Measurements from ENCODE around the gene LRRC8E.
"Not testable (repeated sequence)": the region's sequence is repeated elsewhere in the genome, so short reads cannot be mapped to it uniquely, and the experiment has no call there.

Gene LRRC8E

DNA sequence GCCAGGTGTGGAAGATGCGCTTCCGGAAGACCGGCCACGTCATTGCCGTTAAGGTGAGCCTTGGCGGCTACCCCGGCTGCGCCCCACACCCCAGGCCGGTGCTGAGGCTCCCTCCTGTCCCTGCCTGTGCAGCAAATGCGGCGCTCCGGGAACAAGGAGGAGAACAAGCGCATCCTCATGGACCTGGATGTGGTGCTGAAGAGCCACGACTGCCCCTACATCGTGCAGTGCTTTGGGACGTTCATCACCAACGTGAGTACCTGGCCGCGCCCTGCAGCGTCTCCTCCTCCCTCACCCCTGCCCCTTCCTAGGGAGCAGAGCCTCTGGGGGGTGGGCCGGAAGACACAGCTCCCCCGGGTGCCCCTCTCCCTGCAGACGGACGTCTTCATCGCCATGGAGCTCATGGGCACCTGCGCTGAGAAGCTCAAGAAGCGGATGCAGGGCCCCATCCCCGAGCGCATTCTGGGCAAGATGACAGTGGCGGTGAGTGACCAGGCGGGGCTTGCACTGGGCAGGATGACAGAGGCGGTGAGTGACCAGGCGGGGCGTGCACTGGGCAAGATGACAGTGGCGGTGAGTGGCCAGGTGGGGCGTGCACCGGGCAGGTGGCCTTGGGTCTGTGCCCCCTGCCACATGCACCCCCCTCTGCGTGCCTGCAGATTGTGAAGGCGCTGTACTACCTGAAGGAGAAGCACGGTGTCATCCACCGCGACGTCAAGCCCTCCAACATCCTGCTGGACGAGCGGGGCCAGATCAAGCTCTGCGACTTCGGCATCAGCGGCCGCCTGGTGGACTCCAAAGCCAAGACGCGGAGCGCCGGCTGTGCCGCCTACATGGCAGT is 22.2 kb downstream of the LRRC8E start:
- DNase-seq, result no peak

GRCh38 chr19:7911508-7912143 is 23.3 kb downstream of the LRRC8E start:
- DNase-seq, result no peak

GRCh38 chr19:7912144-7912696 is 23.9 kb downstream of the LRRC8E start:
- no peak for DNase-seq

DNA sequence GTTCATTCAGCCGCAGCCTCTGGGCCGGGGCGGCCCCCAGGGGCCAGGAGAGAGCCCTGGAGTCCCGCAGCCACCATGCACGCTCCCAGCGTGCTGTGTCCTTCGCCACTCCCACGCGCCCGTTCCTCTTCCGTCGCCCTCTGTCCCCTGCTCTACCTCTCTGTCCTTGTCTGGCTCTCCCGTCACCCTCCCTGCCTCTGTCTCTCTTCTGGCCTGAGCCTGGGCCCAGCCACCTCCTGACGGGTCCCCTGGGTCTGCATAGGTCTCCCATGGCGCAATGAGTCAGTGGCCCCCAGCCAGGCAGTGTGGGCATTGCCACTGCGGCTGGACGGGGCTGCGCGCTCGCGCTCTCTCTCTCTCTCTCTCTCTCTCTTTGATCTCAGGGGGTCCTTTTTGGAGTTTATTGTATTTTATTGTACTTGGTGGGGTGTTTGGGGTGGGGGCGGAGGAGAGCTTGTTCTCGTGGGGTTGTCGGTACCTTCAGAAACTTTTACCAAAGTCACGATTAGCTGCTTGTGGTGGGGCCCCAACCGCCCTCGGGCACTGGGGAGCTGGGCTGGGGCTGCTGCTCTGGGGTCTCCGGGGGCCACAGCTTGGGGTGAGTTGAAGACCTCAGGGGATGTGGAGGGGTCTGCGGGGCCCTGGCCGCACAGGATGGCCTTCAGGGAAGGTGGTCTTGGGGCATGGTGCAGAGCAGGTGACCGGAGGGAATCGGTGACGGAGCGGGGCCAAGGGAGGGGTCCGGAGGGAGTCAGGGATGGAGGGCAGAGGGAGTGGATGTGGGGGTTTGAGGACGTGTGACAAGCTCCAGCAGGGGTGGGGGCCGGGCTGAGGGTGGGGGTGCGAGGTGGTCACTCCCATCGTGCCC is 24.6 kb downstream of the LRRC8E start:
- DNase-seq, result no peak

GRCh38 chr19:7913652-7914051 is 25.3 kb downstream of the LRRC8E start:
- DNase-seq, result no peak

- DNase-seq, result no peak
Observed at GRCh38 chr19:7914099-7914498, 25.8 kb downstream of the LRRC8E start.

DNA sequence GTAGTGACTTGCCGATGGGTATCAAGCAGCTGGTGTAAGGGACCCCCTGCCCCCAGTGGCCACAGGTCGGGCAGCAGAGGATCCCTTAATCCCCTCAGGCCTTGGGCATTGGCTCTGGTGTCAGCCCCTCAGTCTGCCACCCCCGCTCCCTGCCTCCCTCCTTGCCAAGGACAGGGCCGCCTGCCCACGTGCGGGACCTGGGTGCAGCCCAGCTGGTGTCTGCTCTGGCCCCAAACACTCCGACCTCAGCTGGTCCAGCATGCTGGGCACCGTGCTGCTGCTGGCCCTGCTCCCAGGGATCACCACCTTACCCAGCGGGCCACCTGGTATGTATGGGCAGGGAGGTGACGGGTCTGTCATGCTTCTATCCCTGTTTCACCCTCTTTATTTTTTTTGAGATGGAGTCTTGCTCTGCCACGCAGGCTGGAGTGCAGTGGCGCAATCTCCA is 26.3 kb downstream of the LRRC8E start, which contains the start of gene TGFBR3L:
TGFBR3L (plus strand) TSS at position 233 of the 448 bp plus-strand sequence.
- peak; percentile 20 for DNase-seq

DNA sequence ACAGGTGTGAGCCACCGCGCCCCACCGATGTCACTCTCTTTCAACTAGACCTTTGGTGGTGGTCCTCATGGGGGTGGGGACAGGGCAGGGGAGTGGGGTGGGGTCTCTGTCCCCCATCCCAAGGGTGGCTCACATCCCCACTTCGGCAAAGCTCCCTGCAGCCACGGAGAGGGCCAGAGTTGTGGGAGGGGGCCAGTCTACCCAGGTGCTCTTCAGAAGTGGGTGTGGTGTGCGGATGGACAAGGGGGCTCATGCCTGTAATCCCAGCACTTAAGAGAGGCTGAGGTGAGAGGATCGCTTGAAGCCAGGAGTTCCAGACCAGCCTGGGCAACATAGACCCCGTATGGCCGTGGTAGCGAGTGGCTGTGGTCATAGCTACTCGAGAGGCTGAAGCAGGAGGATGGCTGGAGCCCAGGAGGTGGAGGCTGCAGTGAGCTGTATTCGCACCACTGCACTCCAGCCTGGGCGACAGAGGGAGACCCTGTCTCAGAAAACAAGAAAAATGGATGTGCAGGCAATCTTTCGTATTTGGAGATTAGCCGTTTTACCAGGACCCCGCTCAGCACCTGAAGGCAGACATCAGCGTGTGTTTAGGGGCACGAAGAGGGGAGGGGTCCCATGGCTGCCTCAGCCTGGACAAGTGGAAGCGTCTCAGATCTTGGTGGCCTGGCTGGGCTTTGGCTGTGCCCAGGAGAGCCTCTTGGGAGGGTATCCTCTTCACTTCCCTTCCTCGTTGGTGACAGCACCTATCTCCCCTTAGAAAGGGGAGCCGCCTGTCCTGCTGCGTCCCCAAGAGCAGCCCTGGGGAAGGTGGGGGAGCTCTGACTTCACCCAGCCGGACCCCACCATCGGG is 27.2 kb downstream of the LRRC8E start:
- no peak for DNase-seq

DNA sequence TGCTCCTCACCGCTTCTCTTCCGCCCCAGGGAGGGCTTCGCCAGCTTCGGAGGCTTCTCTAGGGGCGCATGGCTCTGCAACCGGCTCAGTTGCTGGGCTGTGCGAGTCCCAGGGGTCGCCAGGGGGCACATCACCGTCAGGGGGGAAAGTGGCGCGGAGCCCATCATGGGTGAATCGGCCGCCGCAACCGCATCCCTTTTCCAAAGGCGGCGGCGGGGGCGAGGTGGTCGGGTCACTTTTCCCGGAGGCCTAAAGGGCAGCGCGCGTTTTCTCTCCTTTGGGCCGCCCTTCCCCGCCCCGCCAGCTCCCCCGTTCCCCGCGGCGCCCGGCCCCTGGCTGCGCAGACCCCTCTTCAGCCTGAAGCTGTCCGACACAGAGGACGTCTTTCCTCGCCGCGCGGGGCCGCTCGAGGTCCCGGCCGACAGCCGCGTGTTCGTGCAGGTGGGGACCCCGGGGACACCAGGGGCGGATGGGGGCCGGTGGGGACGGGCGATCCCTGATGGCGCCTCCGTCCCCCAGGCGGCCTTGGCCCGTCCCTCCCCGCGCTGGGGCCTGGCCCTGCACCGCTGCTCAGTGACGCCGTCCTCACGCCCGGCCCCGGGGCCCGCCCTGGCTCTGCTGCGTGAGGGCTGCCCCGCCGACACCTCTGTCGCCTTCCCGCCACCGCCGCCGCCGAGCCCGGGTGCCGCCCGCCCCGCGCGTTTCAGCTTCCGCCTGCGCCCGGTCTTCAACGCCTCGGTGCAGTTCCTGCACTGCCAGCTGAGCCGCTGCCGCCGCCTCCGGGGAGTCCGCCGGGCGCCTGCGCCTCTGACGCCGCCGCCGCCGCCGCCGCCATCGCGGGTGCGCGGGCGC is 28.0 kb downstream of the LRRC8E start:
- no peak for DNase-seq

DNA sequence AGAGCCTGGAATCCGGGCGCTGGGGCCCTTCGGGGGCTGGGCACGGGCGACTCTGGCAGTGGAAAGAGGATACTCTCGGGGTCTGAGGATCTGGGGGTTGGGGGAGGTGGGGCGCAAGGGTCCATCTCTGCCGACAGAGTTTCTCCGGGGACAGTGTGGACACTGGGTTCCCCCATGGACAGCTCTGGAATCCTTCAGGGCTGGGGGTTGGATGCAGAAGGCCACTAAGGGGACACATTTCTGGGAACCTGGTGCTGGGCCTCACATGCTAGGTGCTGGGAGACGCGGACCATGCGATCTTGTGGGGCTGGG is 28.6 kb downstream of the LRRC8E start:
- no peak for DNase-seq

GRCh38 chr19:7917267-7918061 is 29.2 kb downstream of the LRRC8E start:
- DNase-seq, result peak; percentile 70

- DNase-seq, result not testable (repeated sequence)
Observed at GRCh38 chr19:7918062-7918614, 29.8 kb downstream of the LRRC8E start.

GRCh38 chr19:7918615-7919421 is 30.5 kb downstream of the LRRC8E start:
- no peak for DNase-seq

DNA sequence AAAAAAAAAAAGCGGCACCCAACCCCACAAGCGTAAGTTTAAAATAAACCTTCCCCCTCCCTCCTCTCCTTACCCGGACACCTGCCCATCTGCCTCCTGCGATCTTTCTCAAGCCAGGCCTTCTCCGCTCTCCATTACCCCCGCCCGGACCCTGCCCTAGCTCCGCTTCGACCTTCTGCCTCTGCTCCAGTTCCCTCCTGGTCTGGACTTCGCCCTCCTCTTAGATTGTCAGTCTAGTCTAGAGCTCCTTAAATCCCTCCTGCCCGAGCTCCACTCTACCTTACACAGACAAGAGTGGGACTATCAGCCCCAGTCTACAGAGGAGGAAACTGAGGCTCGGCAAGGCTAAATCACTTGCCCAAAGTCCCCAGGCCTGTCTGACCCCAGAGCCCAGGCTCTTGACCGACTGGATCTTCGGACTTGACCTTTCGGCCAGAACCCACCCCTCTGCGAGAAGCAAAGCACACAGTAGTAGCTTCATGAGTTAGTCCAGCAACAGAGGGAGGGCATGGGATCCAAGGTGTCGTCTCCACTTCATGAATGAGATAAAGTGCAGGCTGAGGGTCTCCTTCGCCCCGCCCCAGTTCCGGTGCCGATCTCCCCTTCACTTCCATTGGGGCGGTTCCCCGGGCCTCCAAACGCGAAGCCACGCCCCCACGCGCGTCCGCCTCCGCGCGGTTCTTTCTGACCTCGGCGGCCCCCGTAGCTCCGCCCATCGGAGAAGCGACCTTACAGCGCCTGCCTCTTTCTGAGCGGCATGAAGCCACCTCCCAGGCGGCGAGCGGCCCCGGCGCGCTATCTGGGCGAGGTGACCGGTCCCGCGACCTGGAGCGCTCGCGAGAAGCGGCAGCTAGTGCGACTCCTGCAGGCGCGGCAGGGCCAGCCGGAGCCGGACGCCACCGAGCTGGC is 31.6 kb downstream of the LRRC8E start, which contains the start of gene SNAPC2:
SNAPC2 (plus strand) TSS at position 729 of the 909 bp plus-strand sequence; CDS start at position 758, 29 bp downstream.
- DNase-seq, result peak; percentile 95

- peak; percentile 98 for DNase-seq
Observed at GRCh38 chr19:7920519-7921301, 32.4 kb downstream of the LRRC8E start.

DNA sequence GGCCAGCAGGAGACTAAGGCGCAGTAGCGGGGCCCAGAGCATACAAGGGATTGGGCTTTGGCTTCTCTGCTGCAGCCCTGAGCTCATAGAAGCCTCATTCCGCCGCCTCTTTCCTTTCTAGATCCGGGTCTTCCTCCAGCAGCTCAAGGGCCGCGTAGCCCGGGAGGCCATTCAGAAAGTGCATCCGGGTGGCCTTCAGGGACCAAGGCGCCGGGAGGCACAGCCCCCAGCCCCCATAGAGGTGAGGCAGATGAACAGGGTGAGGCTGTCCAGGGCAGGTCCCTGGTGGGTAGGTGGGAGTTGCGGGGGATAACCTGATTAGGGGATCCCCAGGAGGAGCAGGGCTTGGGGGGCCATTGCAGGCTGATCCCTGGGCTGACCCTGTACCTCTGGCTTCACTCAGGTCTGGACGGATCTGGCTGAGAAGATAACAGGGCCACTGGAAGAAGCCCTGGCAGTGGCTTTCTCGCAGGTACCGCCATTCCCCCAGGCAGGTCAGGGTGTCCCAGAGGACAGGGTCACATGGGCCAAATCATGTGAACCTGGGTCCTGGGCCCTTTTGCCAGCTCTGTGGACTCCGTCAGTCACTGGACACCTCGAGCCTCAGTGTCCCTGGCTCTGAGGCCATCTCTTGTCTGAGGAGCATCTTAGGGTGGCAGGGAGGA is 33.1 kb downstream of the LRRC8E start:
- DNase-seq, result peak; percentile 66

Data from NCI-H82 (cell line).